GM08714 (cell line): ENCODE results near the gene OR6B1.

ENCODE experiments used
- H3K4me3 ChIP-seq: fragments of 200-500 bp; sonication (Bioruptor generic); 2 replicates; pipeline ENCODE4 v1.5.1; 2014; ENCODE audit warnings: mild to moderate bottlenecking, low read length, inconsistent platforms
- ZNF274 ChIP-seq: IDR thresholded peaks from 2 replicates; pipeline ENCODE4 v1.6.1; 2012; ENCODE audit warnings: mild to moderate bottlenecking, low read depth, low read length

OR6B1 gene

DNA sequence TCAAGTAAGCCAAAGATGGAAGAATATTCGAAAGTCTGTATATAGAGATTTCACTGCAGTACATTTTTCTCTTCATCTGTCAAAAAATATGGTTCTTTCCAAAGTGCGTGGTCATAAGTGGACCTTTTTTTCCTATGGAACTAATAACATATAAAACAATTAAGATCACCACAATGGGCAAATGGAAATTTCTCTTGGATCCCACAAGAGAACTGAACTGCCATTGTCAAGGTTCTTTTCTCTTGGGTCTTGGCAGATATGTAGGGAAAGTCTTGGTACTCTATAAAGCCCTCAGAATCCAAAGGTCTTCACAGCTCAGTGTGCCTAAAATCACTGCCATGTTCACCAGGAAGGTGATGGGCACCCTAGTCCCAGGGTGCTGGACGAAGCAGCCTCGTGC lies at the start of gene OR6B1:
OR6B1 (plus strand) TSS at position 301 of the 400 bp plus-strand sequence. CDS start 3,677 bp downstream, outside the sequence.
- H3K4me3 ChIP-seq = no peak within 1 kb of the TSS
- no peak for TF ChIP-seq ZNF274

DNA sequence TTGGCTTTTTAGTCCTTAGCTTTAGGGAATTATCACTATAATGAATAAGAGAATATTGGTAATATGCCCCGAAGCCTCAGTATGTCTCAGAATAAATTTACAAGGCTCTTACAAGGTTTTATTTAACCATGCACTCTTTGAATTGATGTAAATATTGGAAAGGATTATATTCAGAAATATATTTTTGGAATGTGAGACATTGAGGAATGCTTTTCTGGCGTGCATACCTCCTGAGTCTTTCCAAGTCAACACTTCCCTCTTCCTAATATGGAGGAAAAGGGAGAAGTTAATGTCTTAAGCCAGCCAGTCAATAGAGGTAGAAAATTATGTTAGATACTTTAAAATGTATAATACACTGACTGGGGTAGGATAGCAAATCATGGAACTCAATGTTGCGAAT lies 46.7 kb upstream of the OR6B1 start:
- TF ChIP-seq ZNF274 = no peak

DNA sequence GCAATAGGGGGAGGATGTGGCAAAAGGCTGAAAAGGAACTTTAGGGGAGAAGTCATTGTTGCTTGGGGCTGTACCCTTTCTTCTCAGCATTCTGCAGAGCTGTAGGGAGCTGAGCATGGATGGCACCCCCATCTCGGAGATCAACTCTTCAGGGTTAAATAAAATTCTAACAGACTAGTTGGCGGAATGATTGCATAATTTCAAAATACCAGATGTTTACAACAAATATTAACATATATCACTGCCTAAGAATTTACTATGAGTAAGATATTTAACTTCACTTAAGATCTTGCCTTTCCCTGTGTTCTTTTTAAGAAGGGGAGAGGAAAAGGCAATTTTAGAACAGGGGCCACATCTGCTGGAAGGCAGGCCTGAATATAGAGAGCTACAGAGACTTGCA lies 46.0 kb upstream of the OR6B1 start:
- H3K4me3 ChIP-seq = no peak overlapping the region

More for the DNA sequence above, 46.7 kb upstream of the OR6B1 start:
- no peak overlapping the region for H3K4me3 ChIP-seq

DNA sequence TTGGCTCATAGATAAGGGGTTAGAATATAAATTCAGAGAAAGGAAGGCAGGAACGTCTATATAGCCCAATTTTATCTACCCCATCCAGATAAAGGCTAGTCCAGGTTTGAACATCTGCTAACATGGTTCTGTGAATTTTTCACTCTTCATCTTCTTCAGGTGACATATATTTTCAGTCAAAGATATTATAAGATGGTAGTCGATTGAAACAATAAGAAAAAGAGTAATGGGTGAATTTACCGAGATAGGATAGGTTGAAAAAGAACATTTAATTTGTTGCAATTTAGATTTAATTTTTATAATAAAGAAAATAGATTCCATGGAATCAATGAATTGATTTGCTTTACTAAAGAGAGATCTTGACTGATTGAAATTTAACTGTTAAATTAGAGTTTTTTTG lies 45.6 kb upstream of the OR6B1 start, which contains the start of gene OR2F1:
OR2F1 (plus strand) TSS at position 301 of the 400 bp plus-strand sequence. CDS start 5,127 bp downstream, outside the sequence.
- no peak for TF ChIP-seq ZNF274
- no peak within 1 kb of the TSS for H3K4me3 ChIP-seq

More for the DNA sequence above, 46.0 kb upstream of the OR6B1 start:
- no peak for TF ChIP-seq ZNF274

DNA sequence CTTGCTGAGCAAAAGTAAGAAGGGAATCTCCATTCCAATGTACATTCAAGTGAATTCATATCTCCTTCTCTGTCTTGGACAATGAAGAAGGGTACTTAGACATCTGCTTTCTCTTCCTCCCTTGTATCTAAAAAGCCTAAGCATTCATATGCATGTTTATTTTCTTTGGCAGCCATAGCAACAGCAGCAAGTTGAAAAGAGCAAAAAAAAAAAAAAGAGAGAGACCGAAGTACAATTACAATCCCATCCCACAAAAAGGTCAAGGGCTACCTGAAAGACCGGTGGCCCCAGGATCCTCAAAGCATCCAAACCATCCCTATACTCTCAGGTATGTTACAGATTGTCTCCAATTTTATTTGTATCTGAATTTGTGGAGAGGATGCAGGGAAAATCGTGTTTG lies 41.3 kb upstream of the OR6B1 start:
- TF ChIP-seq ZNF274 = no peak

DNA sequence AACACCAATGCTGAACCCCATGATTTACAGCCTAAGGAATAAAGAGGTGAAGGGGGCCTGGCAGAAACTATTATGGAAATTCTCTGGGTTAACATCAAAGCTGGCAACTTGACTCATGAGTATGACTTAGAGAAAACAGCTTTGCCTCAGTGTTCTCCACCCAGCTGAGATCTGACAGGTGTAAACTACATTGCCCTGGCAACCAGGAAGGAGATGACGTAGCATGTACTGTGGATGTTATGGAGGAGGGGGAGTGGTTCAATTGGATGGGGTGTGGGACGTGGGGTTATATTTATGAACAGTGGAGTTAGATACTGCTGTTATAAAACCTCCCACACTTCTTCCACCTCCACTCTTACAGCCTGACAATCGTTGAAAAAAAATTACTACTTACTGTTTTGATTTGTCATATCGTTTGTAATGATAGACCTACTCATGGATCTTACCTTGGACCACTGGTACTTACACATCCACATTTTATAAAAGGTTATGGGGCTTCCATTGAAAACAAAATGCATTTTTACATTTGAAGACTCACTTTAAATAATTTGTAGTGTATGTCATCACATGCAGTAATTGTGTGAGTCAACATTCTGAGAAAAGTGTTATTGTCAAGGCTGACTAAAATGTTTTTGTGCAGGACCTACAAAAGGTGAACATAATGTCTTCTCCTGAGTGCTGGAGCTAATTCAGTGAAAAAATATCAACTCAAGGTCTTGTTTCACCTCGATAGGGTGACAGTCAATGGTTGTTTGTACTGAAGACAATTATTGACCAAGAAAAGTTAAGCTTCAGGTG lies 39.1 kb upstream of the OR6B1 start:
- H3K4me3 ChIP-seq = no peak overlapping the region
- TF ChIP-seq ZNF274 = no peak

More for the DNA sequence above, 41.3 kb upstream of the OR6B1 start:
- H3K4me3 ChIP-seq = no peak overlapping the region

DNA sequence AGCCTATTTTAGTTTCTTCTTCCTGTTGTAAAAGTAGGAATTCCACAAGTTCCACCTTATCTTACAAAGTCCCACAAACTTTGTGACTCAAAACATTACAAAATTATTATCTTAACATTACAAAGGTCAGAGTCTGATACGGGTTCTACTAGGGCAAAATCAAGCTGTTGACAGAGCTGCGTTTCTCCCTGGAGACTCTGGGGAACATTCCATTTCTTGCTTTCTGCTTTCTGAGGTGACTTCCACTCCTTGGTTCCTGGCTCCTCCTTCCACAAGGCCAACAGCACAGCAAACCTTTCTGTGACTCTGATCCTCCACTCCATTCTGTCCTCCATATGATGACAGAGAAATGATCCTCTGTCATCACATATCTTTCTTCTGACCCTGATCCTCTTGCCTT lies 34.8 kb upstream of the OR6B1 start:
- TF ChIP-seq ZNF274 = no peak
- no peak overlapping the region for H3K4me3 ChIP-seq

DNA sequence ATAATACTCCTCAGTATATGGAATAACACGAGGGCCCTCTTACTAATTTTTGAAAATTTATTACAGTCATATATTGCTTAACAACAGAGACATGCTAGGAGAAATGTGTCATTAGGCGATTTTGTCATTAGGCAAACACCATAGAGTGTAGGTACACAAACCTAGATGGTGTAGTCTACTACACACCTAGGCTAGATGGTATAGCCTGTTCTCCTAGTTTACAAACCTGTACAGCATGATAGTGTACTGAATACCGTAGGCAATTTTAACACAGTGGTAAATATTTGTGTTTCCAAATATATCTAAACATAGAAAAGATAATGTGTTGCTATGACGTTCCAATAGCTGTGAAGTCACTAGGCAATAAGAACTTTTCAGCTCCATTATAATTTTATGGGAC lies 32.7 kb upstream of the OR6B1 start:
- no peak for TF ChIP-seq ZNF274
- no peak overlapping the region for H3K4me3 ChIP-seq

DNA sequence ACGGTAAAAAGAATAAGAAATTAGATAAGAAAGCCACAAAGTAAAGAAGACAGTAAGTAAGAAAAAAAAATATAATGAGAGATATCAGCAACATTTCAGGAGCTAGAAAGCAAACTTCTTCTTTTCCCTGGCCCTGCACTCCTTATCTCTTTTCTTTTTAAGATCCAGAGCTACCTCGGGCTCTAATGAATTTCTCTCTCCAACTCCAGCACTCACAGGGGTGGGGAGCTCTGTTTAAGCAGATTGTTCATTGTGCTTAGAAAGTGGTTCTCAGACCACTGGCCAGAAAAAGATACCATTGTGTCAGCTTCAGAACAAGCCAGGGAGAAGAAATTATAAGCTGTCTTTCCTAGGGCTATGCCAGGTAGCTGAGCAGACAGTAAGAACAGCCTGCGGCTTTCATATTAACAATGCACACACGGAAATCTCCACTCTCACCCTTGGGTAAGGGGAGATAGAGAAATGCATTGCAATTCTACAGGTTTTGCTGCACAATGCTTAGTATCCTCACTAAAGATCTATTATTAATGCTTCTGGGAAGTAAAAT lies 26.2 kb upstream of the OR6B1 start:
- H3K4me3 ChIP-seq = no peak overlapping the region
- TF ChIP-seq ZNF274 = no peak

DNA sequence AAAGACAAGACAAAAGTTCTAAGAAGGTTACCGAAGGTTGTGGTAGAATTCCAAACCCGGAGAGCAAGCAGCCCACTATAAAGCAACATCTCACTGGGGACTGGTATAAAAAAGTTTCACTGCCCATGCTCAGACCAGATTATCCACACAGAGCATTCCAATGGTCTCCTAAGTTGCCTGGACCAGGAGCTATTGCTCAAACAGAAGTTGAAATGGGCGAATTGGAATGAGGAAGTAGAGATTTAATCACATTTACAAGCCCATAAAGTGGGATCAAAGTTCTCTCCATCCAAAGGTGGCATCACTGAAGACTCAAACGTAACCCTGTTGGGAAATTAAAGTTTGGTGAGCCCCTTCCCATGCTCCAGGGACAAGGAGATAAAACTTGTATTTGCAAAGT lies 25.7 kb upstream of the OR6B1 start:
- no peak overlapping the region for H3K4me3 ChIP-seq
- no peak for TF ChIP-seq ZNF274

DNA sequence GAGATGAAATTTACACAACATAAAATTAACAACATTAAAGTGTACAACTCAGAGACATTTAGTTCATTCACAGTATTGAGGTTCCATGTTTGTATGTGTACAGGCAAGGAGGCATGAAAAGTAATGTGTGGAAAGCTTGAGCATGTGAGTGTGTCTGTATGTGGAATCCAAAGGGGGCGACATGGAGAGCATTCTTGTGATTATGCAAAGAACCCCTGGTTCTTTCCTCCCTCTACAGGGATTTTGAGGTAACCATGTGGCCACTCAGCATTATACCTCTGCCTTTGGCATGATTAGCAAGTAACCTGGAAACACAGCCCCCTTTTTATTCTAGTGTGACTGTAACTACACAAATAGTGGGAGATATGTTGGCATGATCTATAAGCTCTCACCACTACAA lies 24.5 kb upstream of the OR6B1 start:
- TF ChIP-seq ZNF274 = no peak
- H3K4me3 ChIP-seq = no peak overlapping the region

DNA sequence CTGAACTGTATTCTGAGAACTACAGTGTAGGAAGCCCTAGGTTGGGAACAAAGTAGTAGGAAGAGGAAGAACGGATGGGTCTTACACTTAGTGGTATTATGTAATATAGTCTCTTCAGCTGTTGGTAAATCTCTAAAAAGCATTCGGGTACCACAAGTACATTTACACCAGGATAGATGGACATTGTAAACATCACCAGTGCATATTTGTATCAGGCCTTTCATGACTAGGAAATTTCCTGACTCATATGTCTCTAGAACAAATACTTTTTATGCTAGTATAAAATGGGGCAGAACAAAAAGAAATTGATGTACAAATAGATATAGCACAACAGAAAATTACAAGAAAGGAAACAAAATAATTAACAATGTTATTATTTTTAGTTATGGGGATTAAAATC lies 21.5 kb upstream of the OR6B1 start:
- no peak overlapping the region for H3K4me3 ChIP-seq
- no peak for TF ChIP-seq ZNF274

DNA sequence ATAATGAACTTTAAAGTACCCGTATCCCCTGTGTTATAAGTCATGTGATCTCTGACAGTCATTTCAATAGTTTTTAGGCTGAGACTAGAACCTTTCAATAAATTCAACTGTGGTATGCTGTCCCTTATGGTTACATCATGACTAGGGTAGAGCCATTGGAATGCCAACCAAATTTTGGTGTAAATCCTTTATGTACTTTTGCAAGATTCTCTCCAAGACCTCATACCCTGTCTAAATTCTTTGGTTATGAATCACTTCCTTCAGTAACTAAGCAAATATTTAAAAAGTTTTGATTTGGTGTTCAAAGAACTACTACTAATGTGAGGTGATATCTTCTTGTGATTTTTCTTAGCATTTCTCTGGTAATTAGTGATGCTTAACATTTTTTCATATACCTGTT lies 20.8 kb upstream of the OR6B1 start:
- TF ChIP-seq ZNF274 = no peak
- H3K4me3 ChIP-seq = no peak overlapping the region

DNA sequence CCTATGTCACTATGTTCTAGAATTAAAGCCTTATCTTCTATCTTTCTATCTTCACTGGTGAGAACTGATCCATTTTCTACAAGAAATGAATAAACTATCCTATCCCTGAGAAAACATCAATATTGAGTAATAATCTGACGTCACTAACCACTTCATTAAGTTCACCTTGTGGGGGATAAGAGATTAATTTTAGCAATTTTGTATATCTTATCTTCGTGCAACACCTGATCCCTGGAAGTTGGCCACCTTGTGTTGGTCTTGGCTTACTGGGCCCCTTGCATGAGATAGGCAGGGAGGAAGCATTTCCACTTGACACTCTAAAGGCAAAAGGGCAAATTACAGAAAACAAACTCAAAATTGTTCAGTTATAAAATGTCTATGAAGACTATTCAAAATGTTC lies 20.1 kb upstream of the OR6B1 start:
- H3K4me3 ChIP-seq = no peak overlapping the region
- no peak for TF ChIP-seq ZNF274

DNA sequence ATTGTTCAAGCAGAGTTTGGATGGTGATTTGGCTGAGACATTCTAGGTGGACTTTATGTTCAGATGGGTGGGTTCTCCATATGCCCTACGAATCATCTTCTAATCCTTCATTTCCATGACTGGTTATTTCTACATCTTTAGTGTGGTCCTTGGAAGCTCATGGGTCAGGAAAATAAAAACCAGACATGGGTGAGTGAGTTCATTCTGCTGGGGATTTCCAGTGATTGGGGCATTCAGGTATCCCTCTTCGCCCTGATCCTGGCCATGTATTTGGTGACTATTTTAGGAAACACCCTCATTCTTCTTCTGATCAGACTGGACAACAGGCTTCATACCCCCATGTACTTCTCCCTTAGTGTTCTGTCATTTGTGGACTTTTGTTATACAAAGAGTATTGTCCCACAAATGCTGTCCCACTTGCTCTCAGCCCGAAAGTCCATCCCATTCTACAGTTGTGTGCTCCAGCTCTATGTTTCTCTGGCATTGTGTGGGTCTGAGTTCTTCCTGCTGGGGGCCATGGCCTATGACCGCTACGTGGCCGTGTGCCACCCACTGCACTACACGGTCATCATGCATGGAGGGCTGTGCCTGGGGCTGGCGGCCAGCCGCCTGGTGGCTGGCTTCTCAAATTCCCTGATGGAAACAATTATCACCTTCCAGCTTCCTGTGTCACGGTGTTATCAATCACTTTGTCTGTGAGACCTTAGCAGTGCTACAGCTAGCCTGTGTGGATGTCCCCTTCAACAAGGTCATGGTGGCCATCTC lies 19.2 kb upstream of the OR6B1 start:
- TF ChIP-seq ZNF274 = no peak

DNA sequence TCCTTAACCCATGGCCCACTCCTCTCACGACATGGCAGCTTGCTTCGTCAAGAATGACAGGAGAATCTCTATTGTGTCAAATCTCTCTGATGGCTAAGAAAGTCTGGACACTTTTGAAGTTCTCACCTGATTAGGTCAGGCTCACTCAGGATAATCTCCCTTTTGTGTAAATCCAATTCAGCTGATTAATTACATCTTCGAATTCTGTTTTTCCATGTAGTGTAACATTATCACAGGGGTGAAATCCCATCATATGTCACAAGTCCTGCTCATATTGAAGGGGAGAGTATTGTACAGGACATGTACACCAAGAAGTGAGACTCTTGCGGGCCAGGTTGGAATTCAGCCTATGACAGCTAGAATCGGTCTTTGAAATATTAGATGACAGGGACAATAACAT lies 16.2 kb upstream of the OR6B1 start:
- no peak for TF ChIP-seq ZNF274

More for the DNA sequence above, 19.2 kb upstream of the OR6B1 start:
- no peak overlapping the region for H3K4me3 ChIP-seq

More for the DNA sequence above, 16.2 kb upstream of the OR6B1 start:
- H3K4me3 ChIP-seq = no peak overlapping the region
